HG02884 (cell line): Measurements from ENCODE around the gene MTHFD1L.

Source experiments
- ATAC-seq: cut with Tn5 transposase; IDR thresholded peaks from one replicate; pipeline ENCODE4 v1.9.1; 2021; ENCODE audit warnings: mild to moderate bottlenecking, moderate library complexity; ENCODE audit not compliant: unreplicated experiment

The MTHFD1L gene

DNA sequence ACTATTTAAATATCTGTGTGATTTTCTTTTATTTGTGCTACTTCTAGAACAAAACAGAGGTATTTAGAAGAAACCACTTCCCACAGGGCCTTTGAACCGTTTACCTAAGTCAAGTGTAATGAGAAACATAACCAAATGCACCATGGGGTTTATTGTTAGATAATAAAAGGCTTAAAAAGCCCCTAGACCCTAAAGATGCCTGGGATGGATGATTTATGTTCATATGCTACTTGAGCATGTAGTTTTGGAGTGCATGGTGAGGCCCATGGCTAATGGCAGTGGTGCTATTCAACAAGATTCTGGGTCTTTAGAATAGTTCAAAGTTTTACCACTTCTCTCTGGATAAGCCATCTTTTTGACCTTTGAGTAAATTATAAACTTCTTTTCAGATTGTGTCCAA, 65.9 kb downstream of the MTHFD1L start:
- no peak for ATAC-seq

DNA sequence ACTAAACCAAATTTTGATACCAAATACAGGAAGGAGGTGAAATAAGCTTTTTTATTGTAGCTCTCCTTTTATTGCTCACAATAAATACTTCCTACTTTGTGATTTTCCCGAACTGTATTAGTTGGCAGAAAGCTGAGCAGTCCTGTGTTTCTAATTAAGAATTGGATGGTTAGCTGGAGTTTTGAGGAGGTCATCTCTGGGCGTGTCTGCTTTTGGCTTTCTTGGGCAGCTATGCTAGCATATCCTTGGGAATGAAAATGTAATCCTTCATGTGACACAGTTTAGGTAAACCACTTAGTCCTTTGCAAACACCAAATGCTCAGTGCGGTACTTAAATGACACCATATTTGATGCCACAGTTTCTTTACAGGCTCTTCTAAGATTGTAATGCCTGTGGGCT, 67.5 kb downstream of the MTHFD1L start:
- ATAC-seq, result no peak

DNA sequence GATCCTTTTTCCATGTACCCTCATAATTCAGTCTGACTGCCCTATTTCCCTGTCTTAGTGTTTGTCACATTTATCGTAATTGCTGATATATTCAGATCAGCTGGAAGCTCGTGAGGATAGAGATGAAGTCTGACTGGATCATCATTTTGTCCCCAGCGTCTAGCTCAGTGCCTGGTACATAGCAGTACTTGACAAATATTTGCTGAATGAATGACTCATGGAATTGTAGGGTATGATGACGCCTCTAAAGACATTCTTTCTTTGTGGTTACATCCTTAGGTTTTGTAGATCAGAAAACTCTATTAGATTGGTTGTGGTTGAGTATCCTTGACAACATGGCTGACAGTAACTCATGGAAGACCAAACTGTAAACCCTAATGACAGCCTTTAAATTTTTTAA, 68.9 kb downstream of the MTHFD1L start:
- ATAC-seq, result no peak

DNA sequence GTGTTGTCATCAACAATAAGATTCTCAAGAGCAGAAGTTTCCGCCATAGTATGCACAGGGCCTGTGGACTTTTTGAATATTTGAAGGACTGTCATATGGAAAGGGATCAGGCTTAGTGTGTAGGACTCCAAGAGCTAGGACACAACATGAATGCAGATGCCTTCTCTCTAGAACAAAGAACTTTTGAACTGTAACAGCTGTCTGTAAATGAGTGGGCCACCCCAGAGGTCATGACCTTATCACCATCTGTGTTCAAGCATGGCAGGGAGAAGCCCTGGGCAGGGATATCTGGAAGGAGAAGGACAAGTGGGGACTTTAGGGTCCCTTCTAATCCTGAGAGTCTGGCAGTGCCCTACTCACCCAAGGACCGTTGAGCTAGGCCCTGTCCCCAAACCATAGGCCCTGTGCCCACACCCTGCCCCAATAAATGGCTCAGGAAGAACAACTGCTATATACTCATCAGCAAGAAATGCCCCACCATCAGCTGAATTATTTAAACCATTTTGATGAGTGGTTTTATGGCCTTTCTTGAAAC, 70.6 kb downstream of the MTHFD1L start:
- no peak for ATAC-seq

DNA sequence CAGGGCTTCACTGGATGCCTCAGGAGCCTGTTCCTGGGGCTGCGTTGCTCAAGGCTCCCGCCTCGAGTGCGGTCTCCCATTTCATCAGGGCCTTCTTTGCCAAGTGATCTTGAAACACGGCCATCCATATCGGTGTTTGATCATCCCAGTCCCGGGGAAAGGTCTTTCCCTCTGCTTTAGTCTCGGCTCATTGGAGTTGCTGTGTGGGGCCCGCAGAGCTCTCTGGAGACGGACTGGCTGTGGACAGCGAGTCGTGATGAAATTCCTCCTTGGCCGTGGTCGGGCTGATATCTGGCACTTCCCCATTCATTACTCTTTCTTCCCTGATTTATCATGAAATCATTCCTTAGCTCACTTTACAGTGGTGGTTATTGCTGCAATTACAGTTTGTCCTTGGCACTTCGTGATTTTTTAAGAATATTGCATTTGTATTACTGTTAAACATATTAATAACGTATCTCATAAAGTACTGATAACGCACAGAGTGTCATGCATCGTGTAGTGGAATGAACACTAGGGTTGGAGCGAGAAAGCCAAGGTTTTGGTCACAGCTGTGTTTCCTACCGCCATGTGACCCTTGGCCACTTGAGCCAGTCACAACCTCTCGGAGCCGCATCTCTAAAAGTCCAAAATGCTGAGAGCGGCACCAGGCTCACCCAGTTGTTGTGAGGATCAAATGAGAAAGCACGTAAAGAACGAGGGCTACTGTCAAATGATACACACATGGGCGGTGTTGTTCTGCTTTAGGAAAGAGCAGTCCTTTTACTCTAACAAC, 71.8 kb downstream of the MTHFD1L start:
- ATAC-seq, result no peak

DNA sequence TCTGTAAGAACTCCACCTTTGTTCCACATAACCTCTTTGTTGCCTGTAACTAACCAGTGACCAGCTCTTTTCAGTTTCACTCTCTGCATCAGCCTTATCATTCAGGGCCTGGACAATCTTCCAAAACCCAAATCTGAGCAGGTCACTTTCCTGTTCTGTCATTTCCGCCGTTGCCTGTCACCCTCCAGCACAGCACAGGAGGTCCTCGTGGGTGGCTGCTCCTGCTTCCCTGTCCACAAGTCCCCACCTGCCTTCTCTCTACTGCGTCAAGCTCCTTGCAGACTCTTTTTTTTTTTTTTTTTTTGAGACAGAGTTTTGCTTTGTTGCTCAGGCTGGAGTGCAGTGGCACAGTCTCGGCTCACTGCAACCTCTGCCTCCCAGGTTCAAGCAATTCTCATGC, 73.9 kb downstream of the MTHFD1L start:
- ATAC-seq, result no peak

DNA sequence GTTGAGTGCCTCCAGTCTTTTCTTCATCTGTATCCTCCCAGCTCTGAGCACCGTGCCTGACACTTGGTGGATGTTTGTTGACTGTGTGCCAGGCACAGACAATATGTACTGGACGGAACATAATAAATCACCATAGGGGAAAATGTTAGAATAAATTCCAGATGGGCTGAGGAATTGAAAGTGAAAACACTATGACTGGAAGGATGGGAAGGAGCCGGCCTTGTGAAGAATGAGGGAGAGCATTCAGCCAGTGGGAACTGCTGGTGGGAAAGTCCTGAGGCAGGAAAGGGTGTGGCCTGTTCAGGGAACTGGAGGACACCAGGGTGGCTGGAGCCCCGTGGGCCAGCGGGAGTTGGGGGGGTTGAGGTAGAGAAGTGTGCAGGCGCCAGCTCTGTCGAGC, 75.4 kb downstream of the MTHFD1L start:
- ATAC-seq, result no peak

DNA sequence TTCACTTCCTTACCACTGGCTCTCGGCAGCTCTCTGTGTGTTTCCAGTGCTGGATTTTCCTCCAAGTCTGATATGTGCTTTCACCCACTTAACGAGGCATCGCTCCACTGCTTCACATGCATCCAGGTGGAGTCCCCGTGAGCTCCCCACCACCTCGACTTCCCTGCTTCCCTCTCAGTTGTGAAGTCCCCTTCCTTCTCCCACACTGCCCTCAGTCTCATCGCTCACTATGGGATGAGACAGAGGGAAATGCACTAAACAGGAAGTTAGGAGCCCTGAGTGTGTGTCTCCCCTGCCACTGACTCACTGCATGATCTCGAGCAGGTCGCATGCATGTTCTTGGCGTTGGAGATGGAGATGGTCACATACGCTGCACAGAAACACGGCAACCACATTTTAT, 84.0 kb downstream of the MTHFD1L start:
- no peak for ATAC-seq

DNA sequence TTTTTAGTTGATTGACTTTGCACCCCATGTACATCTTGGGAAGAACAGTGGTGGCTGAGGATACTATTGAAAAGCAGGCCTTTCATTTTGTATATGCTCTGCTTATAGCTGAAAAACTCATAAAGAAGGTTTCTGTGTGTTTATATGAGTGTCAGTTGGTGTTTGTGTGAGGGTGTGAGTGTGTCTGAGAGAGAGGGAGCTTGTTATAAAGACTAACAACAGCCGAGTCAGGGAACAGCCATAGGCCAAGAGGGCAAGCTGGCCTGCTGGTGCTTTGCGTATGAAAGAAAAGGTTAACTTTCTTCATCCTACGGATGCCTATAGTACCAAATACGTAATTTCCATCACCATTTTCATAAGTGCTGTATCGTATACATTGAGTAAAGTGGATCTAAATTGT, 88.3 kb downstream of the MTHFD1L start:
- ATAC-seq, result no peak

DNA sequence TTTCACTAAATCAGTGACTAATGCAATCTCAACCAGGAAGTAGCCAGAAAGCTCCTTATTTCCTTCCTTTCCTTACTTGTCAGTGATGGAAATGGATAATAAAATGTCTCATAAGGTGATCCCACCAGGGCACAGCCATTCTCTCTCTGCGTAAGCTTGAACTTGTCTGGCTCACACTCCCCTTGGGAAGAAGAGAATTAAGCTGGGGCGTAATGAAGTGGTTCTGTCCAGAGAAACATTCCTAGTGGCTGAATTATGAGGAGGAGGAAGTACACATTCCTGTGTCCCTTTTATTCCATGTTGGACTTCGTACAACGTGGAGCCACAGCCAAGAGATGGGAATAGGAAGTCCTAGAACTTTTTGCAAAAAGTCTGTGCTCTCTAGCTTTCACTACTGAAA, 93.7 kb downstream of the MTHFD1L start:
- no peak for ATAC-seq

DNA sequence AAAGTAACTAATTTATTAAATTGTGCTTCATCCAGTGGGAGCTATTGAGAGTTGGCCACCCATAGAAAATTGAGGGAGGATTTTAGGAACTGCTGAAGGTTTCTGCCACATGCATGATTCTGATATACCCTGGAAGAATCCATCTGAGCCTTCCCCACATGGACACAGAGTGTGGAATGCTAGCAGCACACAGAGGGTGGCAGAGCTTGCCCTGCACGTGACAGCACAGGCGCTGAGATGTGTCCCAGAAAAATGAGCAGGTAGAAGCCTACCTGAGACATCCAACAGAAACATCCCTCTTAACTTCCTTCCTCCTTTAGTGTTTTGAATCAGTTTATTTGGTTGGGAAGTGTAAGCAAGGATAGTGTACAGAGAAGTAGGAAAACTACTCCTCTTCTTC, 96.9 kb downstream of the MTHFD1L start:
- ATAC-seq, result no peak

DNA sequence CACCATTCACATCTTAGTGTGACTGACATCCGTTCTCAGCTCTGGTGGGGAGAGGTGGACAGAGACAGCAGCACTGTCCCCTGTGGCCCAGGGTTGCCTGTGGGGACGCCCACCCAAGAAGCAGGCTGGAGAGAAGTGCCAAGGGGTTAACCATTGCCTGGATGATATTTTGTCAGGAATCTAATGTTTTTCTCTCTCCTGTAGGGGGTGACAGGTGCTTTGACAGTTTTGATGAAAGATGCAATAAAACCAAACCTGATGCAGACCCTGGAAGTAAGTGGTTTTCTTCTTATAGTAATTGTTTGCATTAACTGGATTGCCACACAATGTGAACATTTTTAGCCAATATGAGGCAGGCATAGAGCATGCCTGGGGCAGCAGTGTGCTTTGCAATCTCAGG, 99.3 kb downstream of the MTHFD1L start:
- no peak for ATAC-seq

DNA sequence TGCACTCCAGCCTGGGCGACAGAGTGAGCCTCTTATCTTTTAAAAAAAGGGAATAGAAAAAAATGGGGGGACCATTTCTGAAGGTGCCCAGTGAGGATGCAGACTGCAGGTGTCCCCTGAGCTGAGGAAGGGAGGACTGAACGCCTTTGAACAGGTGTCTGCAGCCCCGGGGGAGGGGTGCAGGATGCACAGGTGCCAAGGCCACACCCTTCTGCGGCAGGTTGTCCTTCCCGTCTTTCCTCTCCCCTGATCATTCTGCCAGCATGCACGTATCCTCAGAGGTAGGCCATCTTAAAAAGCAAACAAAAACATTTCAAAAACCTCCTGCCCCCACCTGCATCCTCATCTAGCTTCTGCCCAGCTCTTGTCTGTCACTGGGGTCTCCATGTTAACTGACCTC, 101.3 kb downstream of the MTHFD1L start:
- no peak for ATAC-seq

DNA sequence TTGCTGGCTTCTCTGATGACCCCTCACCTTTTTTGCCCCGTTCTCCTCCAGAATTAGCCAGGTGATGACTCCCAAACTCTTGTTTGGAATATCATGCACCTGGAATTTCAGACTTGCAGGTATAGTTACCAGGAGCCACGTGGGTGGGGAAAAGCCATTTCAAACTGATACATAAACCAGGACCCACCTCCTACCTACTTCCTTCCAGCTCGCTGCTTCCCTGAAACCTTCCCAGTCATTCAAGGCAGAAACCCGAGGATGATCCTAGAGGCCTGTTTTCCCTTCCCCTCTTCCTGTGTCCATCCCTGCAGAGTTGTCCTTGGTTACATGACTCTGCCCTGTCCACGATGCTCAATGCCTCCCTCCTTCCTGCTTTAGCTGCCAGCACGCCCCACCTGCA, 101.9 kb downstream of the MTHFD1L start:
- ATAC-seq, result no peak

DNA sequence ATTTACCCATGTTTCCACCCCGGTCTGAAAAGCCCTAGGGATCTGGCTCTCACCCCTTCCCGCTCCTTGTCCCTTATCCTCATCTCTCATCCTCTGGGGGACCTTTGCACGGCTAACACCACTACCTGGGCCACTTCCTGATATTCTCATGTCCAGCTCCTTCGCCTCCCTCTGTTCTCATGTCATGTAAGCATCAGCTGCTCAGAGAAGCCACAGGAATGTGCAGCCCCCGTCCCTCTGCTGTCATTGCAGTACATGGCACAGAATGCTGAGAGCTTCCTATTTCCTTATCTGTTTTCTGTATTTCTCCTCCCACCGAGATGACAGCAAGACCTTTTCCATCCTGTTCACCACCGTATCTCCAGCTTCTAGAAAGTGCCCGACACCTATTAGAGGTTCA, 102.4 kb downstream of the MTHFD1L start:
- no peak for ATAC-seq

DNA sequence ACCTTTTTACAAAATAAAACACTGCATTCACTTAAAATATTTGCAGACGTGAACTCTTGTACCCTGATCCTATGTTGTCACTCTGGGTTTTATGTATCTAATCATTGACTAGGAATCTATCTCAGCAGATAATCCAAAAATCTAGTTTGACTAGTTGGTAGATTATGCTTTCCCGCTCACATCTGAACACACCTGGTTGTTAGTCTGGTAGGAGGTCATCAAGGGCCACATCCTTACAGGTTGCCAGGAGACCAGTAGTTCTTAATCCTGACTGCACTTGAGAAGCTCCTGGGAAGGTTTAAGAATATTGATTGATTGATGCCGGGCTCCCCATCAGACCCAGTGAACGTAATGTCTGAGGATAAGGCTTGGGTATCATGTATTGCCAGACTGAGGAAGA, 104.4 kb downstream of the MTHFD1L start:
- ATAC-seq, result no peak

DNA sequence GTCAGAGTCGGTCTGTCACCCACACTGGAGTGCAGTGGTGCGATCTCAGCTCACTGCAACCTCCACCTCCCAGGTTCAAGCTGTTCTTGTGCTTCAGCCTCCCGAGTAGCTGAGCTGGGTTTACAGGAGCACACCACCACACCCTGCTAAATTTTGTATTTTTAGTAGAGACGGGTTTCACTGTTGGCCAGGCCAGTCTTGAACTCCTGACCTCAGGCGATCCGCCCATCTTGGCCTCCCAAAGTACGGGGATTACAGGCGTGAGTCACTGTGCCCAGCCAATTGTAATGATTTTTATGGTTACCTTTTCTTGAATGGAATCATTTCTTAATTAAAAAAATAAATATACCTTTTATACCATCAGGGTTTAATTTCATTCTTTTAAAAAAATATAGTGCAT, 105.7 kb downstream of the MTHFD1L start:
- ATAC-seq, result no peak

DNA sequence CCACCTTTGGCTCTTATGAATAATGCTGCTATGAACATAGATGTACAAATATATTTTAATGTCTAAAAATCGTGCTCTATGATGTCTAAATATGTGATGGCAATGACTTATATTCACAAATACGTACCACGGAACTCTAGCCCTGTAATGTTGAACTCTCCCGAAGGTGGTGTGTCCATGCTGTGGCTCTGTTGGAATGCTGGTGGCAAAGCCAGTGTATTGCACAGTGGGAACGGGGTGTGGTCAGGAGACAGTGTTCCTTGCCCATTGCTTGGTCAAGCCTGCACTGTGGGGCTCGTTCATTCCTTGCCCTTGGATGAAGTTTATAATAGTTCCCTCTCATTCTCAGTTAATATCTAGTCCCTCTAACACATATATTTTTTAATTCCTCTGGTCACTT, 109.6 kb downstream of the MTHFD1L start:
- ATAC-seq, result no peak

DNA sequence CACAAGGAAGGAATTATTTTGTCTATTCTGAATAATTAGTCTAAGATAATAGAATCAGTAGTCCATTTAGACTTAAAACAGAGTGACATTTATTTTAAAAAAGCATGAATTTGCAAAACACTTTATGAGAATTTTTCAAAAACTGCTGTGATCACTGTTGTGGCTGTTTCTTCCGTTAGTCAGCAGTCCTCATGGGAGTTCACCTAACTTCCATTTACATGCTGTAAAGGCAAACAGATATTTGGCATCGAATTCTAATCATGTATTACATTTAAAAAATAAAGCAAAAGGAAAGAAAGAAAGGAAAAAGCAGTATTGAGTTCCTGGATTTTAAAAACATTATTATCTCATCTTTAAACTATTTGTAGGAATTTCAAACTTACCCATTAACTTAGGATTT, 111.8 kb downstream of the MTHFD1L start:
- no peak for ATAC-seq

DNA sequence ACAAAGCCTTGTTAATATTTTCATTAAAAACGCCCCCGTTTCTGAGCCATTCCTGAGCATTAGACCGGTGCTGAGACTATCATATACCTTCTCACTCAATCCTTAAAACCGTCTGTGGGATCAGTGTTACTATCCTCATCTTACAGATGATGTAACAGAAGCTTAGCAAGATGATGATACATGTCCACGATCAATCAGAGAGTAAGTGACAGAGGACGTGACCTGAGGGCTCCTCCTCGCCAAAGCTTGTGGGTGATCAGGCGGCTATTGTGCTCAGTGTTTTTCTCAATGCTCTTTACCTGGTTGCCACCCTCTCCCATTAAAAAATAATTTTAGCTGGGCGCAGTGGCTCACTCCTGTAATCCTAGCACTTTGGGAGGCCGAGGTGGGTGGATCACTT, 113.1 kb downstream of the MTHFD1L start:
- no peak for ATAC-seq

DNA sequence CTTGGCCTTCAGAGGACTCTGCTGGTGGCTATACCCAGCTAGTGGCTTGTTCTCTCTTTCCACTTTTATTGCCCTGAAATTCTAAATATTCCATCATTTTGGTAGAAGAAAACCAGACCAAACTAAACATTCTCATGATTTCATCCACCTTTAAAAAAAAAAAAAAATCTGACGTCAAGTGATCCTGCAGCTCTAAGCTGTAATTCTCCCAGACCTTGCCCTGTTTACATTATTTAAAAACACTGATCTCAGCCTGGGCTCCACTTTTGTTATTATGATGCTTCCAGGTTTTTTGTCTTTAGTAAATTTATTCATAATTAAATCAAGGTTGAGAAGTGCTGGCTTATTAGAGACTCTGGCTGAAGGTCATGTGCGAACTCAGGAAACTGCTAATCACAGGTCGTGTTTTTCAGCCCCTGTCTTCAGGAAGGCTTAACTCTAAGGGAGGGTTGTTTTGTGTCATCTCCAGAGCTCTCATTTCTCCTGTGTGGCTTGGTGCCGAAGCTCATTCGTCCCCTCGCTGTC, 114.4 kb downstream of the MTHFD1L start:
- no peak for ATAC-seq

DNA sequence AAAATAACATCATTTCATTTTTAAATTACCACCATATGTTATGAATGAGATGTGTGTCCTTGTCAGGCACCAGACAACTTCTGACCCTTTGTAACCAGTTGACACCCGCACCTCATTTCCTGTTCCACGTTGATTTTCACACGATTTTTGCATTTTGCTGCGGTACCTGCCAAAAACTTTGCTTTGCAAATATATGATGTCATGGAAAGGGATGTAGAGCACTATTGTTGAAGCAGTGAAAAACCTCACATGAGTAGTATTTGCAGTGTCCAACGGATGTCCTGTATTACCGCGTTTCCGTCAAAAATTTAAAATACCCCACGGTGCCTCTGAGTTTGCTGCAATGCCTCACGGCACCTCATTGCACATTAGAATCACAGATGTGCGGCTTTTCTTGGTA, 115.6 kb downstream of the MTHFD1L start:
- peak; percentile 83 for ATAC-seq

DNA sequence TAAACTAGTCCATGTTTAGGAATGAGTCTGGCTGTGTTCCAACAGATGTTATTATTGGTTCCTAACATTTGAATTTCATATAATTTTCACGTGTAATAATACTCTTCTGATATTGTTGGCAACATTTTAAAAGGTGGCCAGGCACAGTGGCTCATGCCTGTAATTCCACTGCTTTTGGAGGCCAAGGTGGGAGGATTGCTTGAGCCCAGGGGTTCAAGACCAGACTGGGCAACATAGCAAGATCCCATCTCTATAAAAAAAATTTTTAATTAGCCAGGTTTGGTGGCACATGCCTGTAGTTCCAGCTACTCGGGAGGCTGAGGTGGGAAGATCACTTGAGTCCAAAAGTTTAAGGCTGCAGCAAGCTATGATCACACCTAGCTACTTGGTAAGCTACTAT, 116.2 kb downstream of the MTHFD1L start:
- ATAC-seq, result no peak
